PC-3 (cell line): Measurements from ENCODE around the gene PRXL2B.

ENCODE experiments used
- EZH2phosphoT487 ChIP-seq: fragments of 300-600 bp; sonication (generic); IDR thresholded peaks from 2 replicates; pipeline ENCODE4 v1.6.1; 2018; ENCODE audit warnings: mild to moderate bottlenecking, antibody characterized with exemption, low read length, borderline replicate concordance
- TF ChIP-seq, protein P1 (sequence below): fragments of 300-600 bp; sonication (generic); conservative IDR thresholded peaks from 2 replicates; pipeline ENCODE4 v1.5.1; 2017; ENCODE audit warnings: antibody characterized with exemption, low read depth, mild to moderate bottlenecking, low read length

- TF ChIP-seq, protein P1, sequence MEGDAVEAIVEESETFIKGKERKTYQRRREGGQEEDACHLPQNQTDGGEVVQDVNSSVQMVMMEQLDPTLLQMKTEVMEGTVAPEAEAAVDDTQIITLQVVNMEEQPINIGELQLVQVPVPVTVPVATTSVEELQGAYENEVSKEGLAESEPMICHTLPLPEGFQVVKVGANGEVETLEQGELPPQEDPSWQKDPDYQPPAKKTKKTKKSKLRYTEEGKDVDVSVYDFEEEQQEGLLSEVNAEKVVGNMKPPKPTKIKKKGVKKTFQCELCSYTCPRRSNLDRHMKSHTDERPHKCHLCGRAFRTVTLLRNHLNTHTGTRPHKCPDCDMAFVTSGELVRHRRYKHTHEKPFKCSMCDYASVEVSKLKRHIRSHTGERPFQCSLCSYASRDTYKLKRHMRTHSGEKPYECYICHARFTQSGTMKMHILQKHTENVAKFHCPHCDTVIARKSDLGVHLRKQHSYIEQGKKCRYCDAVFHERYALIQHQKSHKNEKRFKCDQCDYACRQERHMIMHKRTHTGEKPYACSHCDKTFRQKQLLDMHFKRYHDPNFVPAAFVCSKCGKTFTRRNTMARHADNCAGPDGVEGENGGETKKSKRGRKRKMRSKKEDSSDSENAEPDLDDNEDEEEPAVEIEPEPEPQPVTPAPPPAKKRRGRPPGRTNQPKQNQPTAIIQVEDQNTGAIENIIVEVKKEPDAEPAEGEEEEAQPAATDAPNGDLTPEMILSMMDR, result no peak
- no peak for TF ChIP-seq EZH2phosphoT487
These were observed 13.2 kb upstream of the PRXL2B start for GRCh38 chr1:2573250-2573920.
